ENCODE measurements around the gene ADRM1.

The ADRM1 gene

GRCh38 chr20:62273416-62273815 lies 29.4 kb upstream of the ADRM1 start:
- no peak overlapping the region for H3K27ac ChIP-seq (ENCODE audit: low read depth, low read length)
- H3K27me3 ChIP-seq (ENCODE audit: control insufficient read depth, low read length) = no peaks in the 10 kb centered on the region
- peaks cover 3% of the 10 kb centered on the region; the same call in 1 of the 2 replicates for H3F3A ChIP-seq (ENCODE audit: control insufficient read depth, insufficient read depth)
- no peak overlapping the region for H3K4me2 ChIP-seq (ENCODE audit: low read length)
- H3K9me3 ChIP-seq (ENCODE audit: control insufficient read depth, insufficient read depth, low read length) = no peaks in the 10 kb centered on the region
- H3K36me3 ChIP-seq (ENCODE audit: control insufficient read depth, low read length) = peaks cover 13% of the 10 kb centered on the region; the same call in 1 of the 2 replicates
- no peaks in the 10 kb centered on the region for H4K20me1 ChIP-seq (ENCODE audit: control insufficient read depth, insufficient read depth, low read depth, low read length)
- H3K4me3 ChIP-seq (ENCODE audit: low read length) = no peak overlapping the region
- TF ChIP-seq EZH2phosphoT487 (IDR thresholded peaks at IDR 0.05; ENCODE audit: borderline replicate concordance, low read length) = no peak
- no peak for TF ChIP-seq CTCF (IDR thresholded peaks at IDR 0.05; ENCODE audit: low read depth, low read length, poor library complexity, severe bottlenecking)
- peaks cover 27% of the 10 kb centered on the region for H3K4me1 ChIP-seq (ENCODE audit: control insufficient read depth, low read length)
- H3K9me2 ChIP-seq (replicated peaks; ENCODE audit: control insufficient read depth, low read length) = no peaks in the 10 kb centered on the region
- no peaks in the 10 kb centered on the region for H3K79me2 ChIP-seq (ENCODE audit: control insufficient read depth, low read length)

GRCh38 chr20:62274332-62274950 lies 28.4 kb upstream of the ADRM1 start:
- H4K20me1 ChIP-seq (ENCODE audit: control insufficient read depth, insufficient read depth, low read depth, low read length) = no peaks in the 10 kb centered on the region
- H3F3A ChIP-seq (ENCODE audit: control insufficient read depth, insufficient read depth) = peaks cover 3% of the 10 kb centered on the region; the same call in 1 of the 2 replicates
- H3K4me3 ChIP-seq (ENCODE audit: low read length) = peak overlapping the region; percentile 51
- H3K36me3 ChIP-seq (ENCODE audit: control insufficient read depth, low read length) = peaks cover 17% of the 10 kb centered on the region; the same call in 1 of the 2 replicates
- H3K27me3 ChIP-seq (ENCODE audit: control insufficient read depth, low read length) = no peaks in the 10 kb centered on the region
- no peaks in the 10 kb centered on the region for H3K9me3 ChIP-seq (ENCODE audit: control insufficient read depth, insufficient read depth, low read length)
- H3K9me2 ChIP-seq (replicated peaks; ENCODE audit: control insufficient read depth, low read length) = no peaks in the 10 kb centered on the region
- no peaks in the 10 kb centered on the region for H3K79me2 ChIP-seq (ENCODE audit: control insufficient read depth, low read length)
- H3K4me1 ChIP-seq (ENCODE audit: control insufficient read depth, low read length) = peaks cover 27% of the 10 kb centered on the region
- no peak for TF ChIP-seq CTCF (IDR thresholded peaks at IDR 0.05; ENCODE audit: low read depth, low read length, poor library complexity, severe bottlenecking)
- TF ChIP-seq EZH2phosphoT487 (IDR thresholded peaks at IDR 0.05; ENCODE audit: borderline replicate concordance, low read length) = no peak
- peak overlapping the region; percentile 73 for H3K4me2 ChIP-seq (ENCODE audit: low read length)
- peak overlapping the region; percentile 52 for H3K27ac ChIP-seq (ENCODE audit: low read depth, low read length)

- H3K4me2 ChIP-seq (ENCODE audit: low read length) = peak overlapping the region; percentile 73
- H3K9me2 ChIP-seq (replicated peaks; ENCODE audit: control insufficient read depth, low read length) = no peaks in the 10 kb centered on the region
- no peaks in the 10 kb centered on the region for H4K20me1 ChIP-seq (ENCODE audit: control insufficient read depth, insufficient read depth, low read depth, low read length)
- H3K27ac ChIP-seq (ENCODE audit: low read depth, low read length) = peak overlapping the region; percentile 52
- peaks cover 3% of the 10 kb centered on the region; the same call in 1 of the 2 replicates for H3F3A ChIP-seq (ENCODE audit: control insufficient read depth, insufficient read depth)
- TF ChIP-seq CTCF (IDR thresholded peaks at IDR 0.05; ENCODE audit: low read depth, low read length, poor library complexity, severe bottlenecking) = no peak
- no peak for TF ChIP-seq EZH2phosphoT487 (IDR thresholded peaks at IDR 0.05; ENCODE audit: borderline replicate concordance, low read length)
- no peaks in the 10 kb centered on the region for H3K27me3 ChIP-seq (ENCODE audit: control insufficient read depth, low read length)
- no peaks in the 10 kb centered on the region for H3K79me2 ChIP-seq (ENCODE audit: control insufficient read depth, low read length)
- peaks cover 25% of the 10 kb centered on the region for H3K36me3 ChIP-seq (ENCODE audit: control insufficient read depth, low read length)
- H3K4me3 ChIP-seq (ENCODE audit: low read length) = peak overlapping the region; percentile 51
- no peaks in the 10 kb centered on the region for H3K9me3 ChIP-seq (ENCODE audit: control insufficient read depth, insufficient read depth, low read length)
- peaks cover 27% of the 10 kb centered on the region for H3K4me1 ChIP-seq (ENCODE audit: control insufficient read depth, low read length)
Measured at GRCh38 chr20:62275219-62275618, 27.6 kb upstream of the ADRM1 start.

Data from DOHH2 (cell line).